WTC11 (cell line): ENCODE results near the gene NELL2. TPM values are rescaled to one million over a fixed set of nuclear protein-coding genes. Genes with fewer than 3 reads are reported as not detected.

Source experiments
- ATAC-seq: fragments of 200-7000 bp; cut with Tn5 transposase; 2 replicates; pipeline ENCODE4 v1.10.0; 2021; ENCODE audit warnings: mild to moderate bottlenecking, moderate library complexity
- CTCF ChIA-PET: fragments of 300-600 bp; sonication (Branson Sonifier 250); formaldehyde crosslinking; loops from one replicate; lab custom pipeline; 2021; ENCODE audit warnings: antibody characterized with exemption; lab: Charles Lee
- POLR2A ChIA-PET: fragments of 350-600 bp; sonication (Branson Sonifier 250); formaldehyde crosslinking; loops from one replicate; lab custom pipeline; 2021; ENCODE audit warnings: antibody characterized with exemption; lab: Charles Lee
- DNase-seq: peaks from one replicate; pipeline ENCODE4 v3.0.0; 2021; ENCODE audit warnings: low spot score
- H3K27ac Mint-ChIP-seq: 2 replicates; pipeline ENCODE4 v1.8.0; 2021; ENCODE audit warnings: mixed read lengths
- H3K27me3 Mint-ChIP-seq: 2 replicates; pipeline ENCODE4 v1.8.0; 2021; ENCODE audit warnings: low read depth, mild to moderate bottlenecking, moderate library complexity, mixed read lengths
- H3K36me3 Mint-ChIP-seq: 2 replicates; pipeline ENCODE4 v1.8.0; 2021; ENCODE audit warnings: mixed read lengths
- H3K4me1 Mint-ChIP-seq: 2 replicates; pipeline ENCODE4 v1.8.0; 2022; ENCODE audit warnings: mixed read lengths
- H3K4me3 Mint-ChIP-seq: 2 replicates; pipeline ENCODE4 v1.8.0; 2021; ENCODE audit warnings: mild to moderate bottlenecking, moderate library complexity, mixed read lengths
- H3K9me3 Mint-ChIP-seq: 2 replicates; pipeline ENCODE4 v1.8.0; 2021; ENCODE audit warnings: mixed read lengths
- ETV6 ChIP-seq: sonication (generic); formaldehyde crosslinking; IDR thresholded peaks from 2 replicates; pipeline ENCODE4 v1.8.1; 2022; ENCODE audit warnings: mild to moderate bottlenecking, missing genetic modification reagents
- NFE2L1 ChIP-seq: sonication (generic); formaldehyde crosslinking; IDR thresholded peaks from 2 replicates; pipeline ENCODE4 v1.8.1; 2023; ENCODE audit warnings: missing genetic modification reagents
- RELA ChIP-seq: sonication (generic); formaldehyde crosslinking; IDR thresholded peaks from 2 replicates; pipeline ENCODE4 v1.8.1; 2022; ENCODE audit warnings: missing genetic modification reagents, mild to moderate bottlenecking, borderline replicate concordance
- SMAD3 ChIP-seq: sonication (generic); formaldehyde crosslinking; IDR thresholded peaks from 2 replicates; pipeline ENCODE4 v1.8.0; 2022; ENCODE audit warnings: missing genetic modification reagents, mild to moderate bottlenecking, borderline replicate concordance
- TCF7 ChIP-seq: sonication (generic); formaldehyde crosslinking; IDR thresholded peaks from 2 replicates; pipeline ENCODE4 v1.8.0; 2022; ENCODE audit warnings: mild to moderate bottlenecking, low read depth, missing genetic modification reagents, moderate library complexity
- ZNF121 ChIP-seq: sonication (generic); formaldehyde crosslinking; IDR thresholded peaks from 2 replicates; pipeline ENCODE4 v1.8.0; 2023; ENCODE audit warnings: missing genetic modification reagents
- ZNF232 ChIP-seq: sonication (generic); formaldehyde crosslinking; IDR thresholded peaks from 2 replicates; pipeline ENCODE4 v1.8.0; 2022; ENCODE audit warnings: mild to moderate bottlenecking, missing genetic modification reagents
- ZNF263 ChIP-seq: sonication (generic); formaldehyde crosslinking; IDR thresholded peaks from 2 replicates; pipeline ENCODE4 v1.8.1; 2022; ENCODE audit warnings: low read depth, mild to moderate bottlenecking, moderate library complexity, missing genetic modification reagents
- ZNF317 ChIP-seq: sonication (generic); formaldehyde crosslinking; IDR thresholded peaks from 2 replicates; pipeline ENCODE4 v1.8.1; 2023; ENCODE audit warnings: low read depth, mild to moderate bottlenecking, moderate library complexity, missing genetic modification reagents, borderline replicate concordance
- ZNF416 ChIP-seq: fragments of 250-450 bp; sonication (Bioruptor Pico); IDR thresholded peaks from 2 replicates; pipeline ENCODE4 v1.9.0; 2021; ENCODE audit warnings: mild to moderate bottlenecking, inconsistent platforms
- total RNA-seq: library from RNA; stranded (reverse); gene quantifications from 3 replicates; pipeline ENCODE4 v1.2.3, GENCODE V29; 2021
- TF ChIP-seq, protein P1 (sequence below): sonication (generic); formaldehyde crosslinking; IDR thresholded peaks from 2 replicates; pipeline ENCODE4 v1.8.1; 2023; ENCODE audit warnings: mild to moderate bottlenecking, missing genetic modification reagents, moderate library complexity
- TF ChIP-seq, protein P2 (sequence below): fragments of 250-450 bp; sonication (Bioruptor Pico); IDR thresholded peaks from 2 replicates; pipeline ENCODE4 v1.9.0; 2021; ENCODE audit warnings: mild to moderate bottlenecking
- TF ChIP-seq, protein P3 (sequence below): fragments of 250-450 bp; sonication (Bioruptor Pico); IDR thresholded peaks from 2 replicates; pipeline ENCODE4 v1.9.0; 2021; ENCODE audit warnings: mild to moderate bottlenecking
- TF ChIP-seq, protein P4 (sequence below): sonication (generic); formaldehyde crosslinking; IDR thresholded peaks from 2 replicates; pipeline ENCODE4 v1.8.0; 2022; ENCODE audit warnings: mild to moderate bottlenecking, missing genetic modification reagents
- TF ChIP-seq, protein P5 (sequence below): sonication (generic); formaldehyde crosslinking; IDR thresholded peaks from 2 replicates; pipeline ENCODE4 v1.8.1; 2023; ENCODE audit warnings: mild to moderate bottlenecking, missing genetic modification reagents, moderate library complexity
- TF ChIP-seq, protein P6 (sequence below): sonication (generic); formaldehyde crosslinking; IDR thresholded peaks from 2 replicates; pipeline ENCODE4 v1.8.0; 2023; ENCODE audit warnings: mild to moderate bottlenecking, missing genetic modification reagents
- TF ChIP-seq, protein P7 (sequence below): sonication (generic); formaldehyde crosslinking; IDR thresholded peaks from 2 replicates; pipeline ENCODE4 v1.8.1; 2023; ENCODE audit warnings: mild to moderate bottlenecking, missing genetic modification reagents

The NELL2 gene
- total RNA-seq, 1 experiment from 2014 or later = 37.4 TPM

DNA sequence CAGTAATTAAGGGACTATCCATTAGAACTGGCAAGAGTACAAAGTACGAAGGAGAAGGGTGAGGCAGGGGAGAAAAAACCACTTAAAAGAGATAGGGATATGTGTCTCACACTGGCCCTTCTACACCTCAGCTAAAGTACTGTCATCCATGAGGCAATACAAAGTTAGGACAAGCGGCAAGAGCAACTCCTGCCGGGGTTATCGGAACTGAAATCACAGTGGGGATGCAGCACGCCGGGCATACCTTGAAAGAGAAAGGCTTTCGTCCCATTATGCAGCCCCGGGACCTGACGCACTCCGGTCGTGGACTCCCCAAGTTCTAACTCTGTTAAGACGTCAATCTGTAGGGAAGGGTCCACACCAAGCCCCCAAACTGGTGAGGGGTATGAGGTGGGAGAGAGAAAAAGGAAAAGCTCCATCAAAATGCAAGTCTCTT is 1.1 kb downstream of the NELL2 start:
- DNase-seq = peak; percentile 31

DNA sequence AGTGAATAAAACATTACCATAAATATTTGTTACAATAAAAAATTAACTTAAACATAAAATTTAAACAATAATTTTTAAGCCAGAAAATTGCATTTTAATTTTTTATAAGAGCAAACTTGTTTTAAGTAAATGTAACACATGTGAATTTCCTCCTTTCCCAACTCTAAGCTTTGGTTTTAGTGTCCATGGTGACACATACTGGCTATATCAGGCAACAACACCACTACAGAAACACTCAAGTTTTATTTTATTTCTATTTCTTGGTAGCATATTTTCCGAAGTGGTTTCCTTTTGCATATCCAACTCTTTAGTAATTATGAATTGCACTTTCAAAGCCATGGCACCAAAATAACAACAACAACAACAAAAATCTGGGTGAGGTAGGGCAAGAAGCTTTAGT is 2.2 kb downstream of the NELL2 start:
- peak overlapping the region; percentile 99 for H3K4me3 Mint-ChIP-seq
- ChIA-PET CTCF (interaction anchor here (0.9 to 3.9 kb wide), 6 partner anchors 12 to 377 kb away, joined by 3 to 23 read pairs (median 4); no protein-coding TSS in a partner anchor), POLR2A (no interaction called here)
- peaks cover 14% of the 10 kb centered on the region; the same call in 1 of the 2 replicates for H3K27me3 Mint-ChIP-seq
- H3K4me1 Mint-ChIP-seq = peaks cover 20% of the 10 kb centered on the region
- H3K27ac Mint-ChIP-seq = no peak overlapping the region
- TF ChIP-seq NFE2L1 = no peak
- TF ChIP-seq, protein P1, sequence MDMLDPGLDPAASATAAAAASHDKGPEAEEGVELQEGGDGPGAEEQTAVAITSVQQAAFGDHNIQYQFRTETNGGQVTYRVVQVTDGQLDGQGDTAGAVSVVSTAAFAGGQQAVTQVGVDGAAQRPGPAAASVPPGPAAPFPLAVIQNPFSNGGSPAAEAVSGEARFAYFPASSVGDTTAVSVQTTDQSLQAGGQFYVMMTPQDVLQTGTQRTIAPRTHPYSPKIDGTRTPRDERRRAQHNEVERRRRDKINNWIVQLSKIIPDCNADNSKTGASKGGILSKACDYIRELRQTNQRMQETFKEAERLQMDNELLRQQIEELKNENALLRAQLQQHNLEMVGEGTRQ (CRISPR knock-in tag) = no peak
- TF ChIP-seq ETV6 (CRISPR knock-in tag) = no peak
- TF ChIP-seq, protein P2, sequence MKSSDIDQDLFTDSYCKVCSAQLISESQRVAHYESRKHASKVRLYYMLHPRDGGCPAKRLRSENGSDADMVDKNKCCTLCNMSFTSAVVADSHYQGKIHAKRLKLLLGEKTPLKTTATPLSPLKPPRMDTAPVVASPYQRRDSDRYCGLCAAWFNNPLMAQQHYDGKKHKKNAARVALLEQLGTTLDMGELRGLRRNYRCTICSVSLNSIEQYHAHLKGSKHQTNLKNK (CRISPR knock-in tag) = no peak
- no peak for TF ChIP-seq ZNF232 (CRISPR knock-in tag)
- TF ChIP-seq ZNF416 (CRISPR knock-in tag) = no peak
- TF ChIP-seq, protein P3, sequence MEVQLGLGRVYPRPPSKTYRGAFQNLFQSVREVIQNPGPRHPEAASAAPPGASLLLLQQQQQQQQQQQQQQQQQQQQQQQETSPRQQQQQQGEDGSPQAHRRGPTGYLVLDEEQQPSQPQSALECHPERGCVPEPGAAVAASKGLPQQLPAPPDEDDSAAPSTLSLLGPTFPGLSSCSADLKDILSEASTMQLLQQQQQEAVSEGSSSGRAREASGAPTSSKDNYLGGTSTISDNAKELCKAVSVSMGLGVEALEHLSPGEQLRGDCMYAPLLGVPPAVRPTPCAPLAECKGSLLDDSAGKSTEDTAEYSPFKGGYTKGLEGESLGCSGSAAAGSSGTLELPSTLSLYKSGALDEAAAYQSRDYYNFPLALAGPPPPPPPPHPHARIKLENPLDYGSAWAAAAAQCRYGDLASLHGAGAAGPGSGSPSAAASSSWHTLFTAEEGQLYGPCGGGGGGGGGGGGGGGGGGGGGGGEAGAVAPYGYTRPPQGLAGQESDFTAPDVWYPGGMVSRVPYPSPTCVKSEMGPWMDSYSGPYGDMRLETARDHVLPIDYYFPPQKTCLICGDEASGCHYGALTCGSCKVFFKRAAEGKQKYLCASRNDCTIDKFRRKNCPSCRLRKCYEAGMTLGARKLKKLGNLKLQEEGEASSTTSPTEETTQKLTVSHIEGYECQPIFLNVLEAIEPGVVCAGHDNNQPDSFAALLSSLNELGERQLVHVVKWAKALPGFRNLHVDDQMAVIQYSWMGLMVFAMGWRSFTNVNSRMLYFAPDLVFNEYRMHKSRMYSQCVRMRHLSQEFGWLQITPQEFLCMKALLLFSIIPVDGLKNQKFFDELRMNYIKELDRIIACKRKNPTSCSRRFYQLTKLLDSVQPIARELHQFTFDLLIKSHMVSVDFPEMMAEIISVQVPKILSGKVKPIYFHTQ = no peak
- TF ChIP-seq, protein P4, sequence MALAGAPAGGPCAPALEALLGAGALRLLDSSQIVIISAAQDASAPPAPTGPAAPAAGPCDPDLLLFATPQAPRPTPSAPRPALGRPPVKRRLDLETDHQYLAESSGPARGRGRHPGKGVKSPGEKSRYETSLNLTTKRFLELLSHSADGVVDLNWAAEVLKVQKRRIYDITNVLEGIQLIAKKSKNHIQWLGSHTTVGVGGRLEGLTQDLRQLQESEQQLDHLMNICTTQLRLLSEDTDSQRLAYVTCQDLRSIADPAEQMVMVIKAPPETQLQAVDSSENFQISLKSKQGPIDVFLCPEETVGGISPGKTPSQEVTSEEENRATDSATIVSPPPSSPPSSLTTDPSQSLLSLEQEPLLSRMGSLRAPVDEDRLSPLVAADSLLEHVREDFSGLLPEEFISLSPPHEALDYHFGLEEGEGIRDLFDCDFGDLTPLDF (CRISPR knock-in tag) = no peak
- TF ChIP-seq, protein P5, sequence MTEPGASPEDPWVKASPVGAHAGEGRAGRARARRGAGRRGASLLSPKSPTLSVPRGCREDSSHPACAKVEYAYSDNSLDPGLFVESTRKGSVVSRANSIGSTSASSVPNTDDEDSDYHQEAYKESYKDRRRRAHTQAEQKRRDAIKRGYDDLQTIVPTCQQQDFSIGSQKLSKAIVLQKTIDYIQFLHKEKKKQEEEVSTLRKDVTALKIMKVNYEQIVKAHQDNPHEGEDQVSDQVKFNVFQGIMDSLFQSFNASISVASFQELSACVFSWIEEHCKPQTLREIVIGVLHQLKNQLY (CRISPR knock-in tag) = no peak
- peaks cover 22% of the 10 kb centered on the region for H3K9me3 Mint-ChIP-seq
- H3K36me3 Mint-ChIP-seq = peaks cover 23% of the 10 kb centered on the region
- DNase-seq (no peak), ATAC-seq (no peak)

More for the DNA sequence above, 1.1 kb downstream of the NELL2 start:
- TF ChIP-seq ZNF121 (CRISPR knock-in tag) (no peak), ZNF317 (no peak), ZNF263 (CRISPR knock-in tag) (no peak), TCF7 (CRISPR knock-in tag) (no peak), SMAD3 (CRISPR knock-in tag) (no peak), RELA (CRISPR knock-in tag) (no peak)
- TF ChIP-seq, protein P6, sequence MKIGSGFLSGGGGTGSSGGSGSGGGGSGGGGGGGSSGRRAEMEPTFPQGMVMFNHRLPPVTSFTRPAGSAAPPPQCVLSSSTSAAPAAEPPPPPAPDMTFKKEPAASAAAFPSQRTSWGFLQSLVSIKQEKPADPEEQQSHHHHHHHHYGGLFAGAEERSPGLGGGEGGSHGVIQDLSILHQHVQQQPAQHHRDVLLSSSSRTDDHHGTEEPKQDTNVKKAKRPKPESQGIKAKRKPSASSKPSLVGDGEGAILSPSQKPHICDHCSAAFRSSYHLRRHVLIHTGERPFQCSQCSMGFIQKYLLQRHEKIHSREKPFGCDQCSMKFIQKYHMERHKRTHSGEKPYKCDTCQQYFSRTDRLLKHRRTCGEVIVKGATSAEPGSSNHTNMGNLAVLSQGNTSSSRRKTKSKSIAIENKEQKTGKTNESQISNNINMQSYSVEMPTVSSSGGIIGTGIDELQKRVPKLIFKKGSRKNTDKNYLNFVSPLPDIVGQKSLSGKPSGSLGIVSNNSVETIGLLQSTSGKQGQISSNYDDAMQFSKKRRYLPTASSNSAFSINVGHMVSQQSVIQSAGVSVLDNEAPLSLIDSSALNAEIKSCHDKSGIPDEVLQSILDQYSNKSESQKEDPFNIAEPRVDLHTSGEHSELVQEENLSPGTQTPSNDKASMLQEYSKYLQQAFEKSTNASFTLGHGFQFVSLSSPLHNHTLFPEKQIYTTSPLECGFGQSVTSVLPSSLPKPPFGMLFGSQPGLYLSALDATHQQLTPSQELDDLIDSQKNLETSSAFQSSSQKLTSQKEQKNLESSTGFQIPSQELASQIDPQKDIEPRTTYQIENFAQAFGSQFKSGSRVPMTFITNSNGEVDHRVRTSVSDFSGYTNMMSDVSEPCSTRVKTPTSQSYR (CRISPR knock-in tag) = no peak
- TF ChIP-seq, protein P7, sequence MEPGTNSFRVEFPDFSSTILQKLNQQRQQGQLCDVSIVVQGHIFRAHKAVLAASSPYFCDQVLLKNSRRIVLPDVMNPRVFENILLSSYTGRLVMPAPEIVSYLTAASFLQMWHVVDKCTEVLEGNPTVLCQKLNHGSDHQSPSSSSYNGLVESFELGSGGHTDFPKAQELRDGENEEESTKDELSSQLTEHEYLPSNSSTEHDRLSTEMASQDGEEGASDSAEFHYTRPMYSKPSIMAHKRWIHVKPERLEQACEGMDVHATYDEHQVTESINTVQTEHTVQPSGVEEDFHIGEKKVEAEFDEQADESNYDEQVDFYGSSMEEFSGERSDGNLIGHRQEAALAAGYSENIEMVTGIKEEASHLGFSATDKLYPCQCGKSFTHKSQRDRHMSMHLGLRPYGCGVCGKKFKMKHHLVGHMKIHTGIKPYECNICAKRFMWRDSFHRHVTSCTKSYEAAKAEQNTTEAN (CRISPR knock-in tag) = no peak
- peak overlapping the region; percentile 99 for H3K4me3 Mint-ChIP-seq
- peak; percentile 2 for ATAC-seq
- H3K4me1 Mint-ChIP-seq = peaks cover 20% of the 10 kb centered on the region
- H3K27ac Mint-ChIP-seq = peak overlapping the region; percentile 73
- peaks cover 12% of the 10 kb centered on the region for H3K36me3 Mint-ChIP-seq
- ChIA-PET POLR2A (interaction anchor here (1.0 kb wide), 1 partner anchor 14 kb away, joined by 3 read pairs; no protein-coding TSS in a partner anchor), CTCF (interaction anchor here (0.7 to 3.9 kb wide), 13 partner anchors 10 to 875 kb away, joined by 3 to 24 read pairs (median 7); no protein-coding TSS in a partner anchor)
- peaks cover 13% of the 10 kb centered on the region for H3K9me3 Mint-ChIP-seq
- peaks cover 14% of the 10 kb centered on the region; the same call in 1 of the 2 replicates for H3K27me3 Mint-ChIP-seq
